Measurements from ENCODE around the gene ARHGAP15. TPM values are rescaled to one million over a fixed set of nuclear protein-coding genes. Genes with fewer than 3 reads are reported as not detected.

Gene ARHGAP15
- total and polyA plus RNA-seq, 5 donors from 2014 or later = 242 to 285 (median 260) TPM

- peaks cover 43 to 56% (median 50%) of the 10 kb centered on the region in 4 donors for H3K4me1 Mint-ChIP-seq
- Histone ChIP-seq H3K27me3 (ENCODE audit: control insufficient read depth, insufficient read depth, low read length) (no peaks in the 10 kb centered on the region), H3K9me3 (ENCODE audit: control insufficient read depth in 2 of 2, low read length in 2 of 2) (no peaks in the 10 kb centered on the region), H3K36me3 (ENCODE audit: control insufficient read depth, insufficient read depth, low read length) (peaks cover 37% of the 10 kb centered on the region), H3K4me1 (ENCODE audit: control insufficient read depth, insufficient read depth, low read length, poor library complexity, severe bottlenecking) (peaks cover 7% of the 10 kb centered on the region), H3K4me3 (ENCODE audit: low read depth, low read length) (no peak overlapping the region), H3K27ac (ENCODE audit: insufficient read depth, low read length, poor library complexity, severe bottlenecking) (no peak overlapping the region)
- no peak overlapping the region for H3K4me3 Mint-ChIP-seq
- H3K36me3 Mint-ChIP-seq = peaks cover 46% of the 10 kb centered on the region
- DNase-seq (no peak), ATAC-seq (ENCODE audit: low read depth in 2 of 2) (no peak)
- H3K27me3 Mint-ChIP-seq = no peaks in the 10 kb centered on the region
- H3K27ac Mint-ChIP-seq = peak overlapping the region in 2 of 3 donors; percentile 30 to 84
- H3K9me3 Mint-ChIP-seq = peaks cover 0 to 2% (median 0%) of the 10 kb centered on the region in 7 donors
Observed at GRCh38 chr2:143209570-143210445, 80.6 kb downstream of the ARHGAP15 start.

- Histone ChIP-seq H3K27me3 (ENCODE audit: control insufficient read depth, insufficient read depth, low read length) (no peaks in the 10 kb centered on the region), H3K36me3 (ENCODE audit: control insufficient read depth, insufficient read depth, low read length) (peaks cover 42% of the 10 kb centered on the region), H3K9me3 (ENCODE audit: control insufficient read depth in 2 of 2, low read length in 2 of 2) (no peaks in the 10 kb centered on the region), H3K4me1 (ENCODE audit: control insufficient read depth, insufficient read depth, low read length, poor library complexity, severe bottlenecking) (peaks cover under 1% of the 10 kb centered on the region), H3K4me3 (ENCODE audit: low read depth, low read length) (no peak overlapping the region), H3K27ac (ENCODE audit: insufficient read depth, low read length, poor library complexity, severe bottlenecking) (no peak overlapping the region)
- H3K27me3 Mint-ChIP-seq = no peaks in the 10 kb centered on the region
- H3K36me3 Mint-ChIP-seq = peaks cover 49% of the 10 kb centered on the region
- DNase-seq = no peak
- no peak for ATAC-seq (ENCODE audit: low read depth in 2 of 2)
- peak overlapping the region; percentile 30 to 84 (median 55) for H3K27ac Mint-ChIP-seq
- peaks cover 0 to 2% (median 0%) of the 10 kb centered on the region in 7 donors for H3K9me3 Mint-ChIP-seq
- H3K4me3 Mint-ChIP-seq = no peak overlapping the region
- peaks cover 45 to 54% (median 49%) of the 10 kb centered on the region in 4 donors for H3K4me1 Mint-ChIP-seq
Observed at GRCh38 chr2:143210446-143210819, 81.2 kb downstream of the ARHGAP15 start.

- peaks cover 40% of the 10 kb centered on the region for H3K36me3 ChIP-seq (ENCODE audit: control insufficient read depth, insufficient read depth, low read length)
- ATAC-seq (ENCODE audit: low read depth in 2 of 2) (peak; percentile 31 to 43), DNase-seq (no peak)
- H3K27me3 ChIP-seq (ENCODE audit: control insufficient read depth, insufficient read depth, low read length) = no peaks in the 10 kb centered on the region
- Mint-ChIP-seq H3K4me3 (peak overlapping the region in 1 of 4 donors; percentile 39), H3K27ac (peak overlapping the region; percentile 39 to 70 (median 66)), H3K36me3 (peaks cover 26% of the 10 kb centered on the region), H3K27me3 (no peaks in the 10 kb centered on the region), H3K9me3 (no peaks in the 10 kb centered on the region), H3K4me1 (peaks cover 32 to 60% (median 49%) of the 10 kb centered on the region in 4 donors)
- H3K4me1 ChIP-seq (ENCODE audit: control insufficient read depth, insufficient read depth, low read length, poor library complexity, severe bottlenecking) = peaks cover 8% of the 10 kb centered on the region
- H3K27ac ChIP-seq (ENCODE audit: insufficient read depth, low read length, poor library complexity, severe bottlenecking) = no peak overlapping the region
- no peaks in the 10 kb centered on the region for H3K9me3 ChIP-seq (ENCODE audit: control insufficient read depth in 2 of 2, low read length in 2 of 2)
- H3K4me3 ChIP-seq (ENCODE audit: low read depth, low read length) = no peak overlapping the region
Observed at GRCh38 chr2:143217512-143218115, 88.4 kb downstream of the ARHGAP15 start.

GRCh38 chr2:143218621-143219020 is 89.4 kb downstream of the ARHGAP15 start:
- H3K27me3 ChIP-seq (ENCODE audit: control insufficient read depth, insufficient read depth, low read length) = no peaks in the 10 kb centered on the region
- H3K36me3 ChIP-seq (ENCODE audit: control insufficient read depth, insufficient read depth, low read length) = peaks cover 40% of the 10 kb centered on the region
- Mint-ChIP-seq H3K27me3 (no peaks in the 10 kb centered on the region), H3K9me3 (no peaks in the 10 kb centered on the region), H3K27ac (peak overlapping the region in 1 of 3 donors; percentile 70), H3K4me3 (no peak overlapping the region), H3K4me1 (peaks cover 33 to 64% (median 55%) of the 10 kb centered on the region in 4 donors), H3K36me3 (peaks cover 26% of the 10 kb centered on the region)
- H3K27ac ChIP-seq (ENCODE audit: insufficient read depth, low read length, poor library complexity, severe bottlenecking) = no peak overlapping the region
- H3K4me3 ChIP-seq (ENCODE audit: low read depth, low read length) = no peak overlapping the region
- no peak for ATAC-seq (ENCODE audit: low read depth in 2 of 2)
- no peaks in the 10 kb centered on the region for H3K9me3 ChIP-seq (ENCODE audit: control insufficient read depth in 2 of 2, low read length in 2 of 2)
- DNase-seq = no peak
- peaks cover 11% of the 10 kb centered on the region for H3K4me1 ChIP-seq (ENCODE audit: control insufficient read depth, insufficient read depth, low read length, poor library complexity, severe bottlenecking)

GRCh38 chr2:143219266-143219665 is 90.0 kb downstream of the ARHGAP15 start:
- peak overlapping the region in 2 of 3 donors; percentile 3 to 11 for H3K27ac Mint-ChIP-seq
- ATAC-seq (ENCODE audit: low read depth in 2 of 2) = no peak
- no peak overlapping the region for H3K27ac ChIP-seq (ENCODE audit: insufficient read depth, low read length, poor library complexity, severe bottlenecking)
- no peaks in the 10 kb centered on the region for H3K27me3 Mint-ChIP-seq
- no peaks in the 10 kb centered on the region for H3K9me3 Mint-ChIP-seq
- no peak overlapping the region for H3K4me3 ChIP-seq (ENCODE audit: low read depth, low read length)
- H3K4me1 ChIP-seq (ENCODE audit: control insufficient read depth, insufficient read depth, low read length, poor library complexity, severe bottlenecking) = peaks cover 12% of the 10 kb centered on the region
- peaks cover 26% of the 10 kb centered on the region for H3K36me3 Mint-ChIP-seq
- H3K9me3 ChIP-seq (ENCODE audit: control insufficient read depth in 2 of 2, low read length in 2 of 2) = no peaks in the 10 kb centered on the region
- DNase-seq = no peak
- H3K4me3 Mint-ChIP-seq = no peak overlapping the region
- H3K4me1 Mint-ChIP-seq = peaks cover 33 to 66% (median 55%) of the 10 kb centered on the region in 4 donors
- no peaks in the 10 kb centered on the region for H3K27me3 ChIP-seq (ENCODE audit: control insufficient read depth, insufficient read depth, low read length)
- peaks cover 40% of the 10 kb centered on the region for H3K36me3 ChIP-seq (ENCODE audit: control insufficient read depth, insufficient read depth, low read length)

- Mint-ChIP-seq H3K4me3 (no peak overlapping the region), H3K27ac (no peak overlapping the region), H3K9me3 (no peaks in the 10 kb centered on the region), H3K4me1 (peaks cover 30 to 68% (median 49%) of the 10 kb centered on the region in 4 donors), H3K27me3 (no peaks in the 10 kb centered on the region), H3K36me3 (peaks cover 11% of the 10 kb centered on the region)
- no peak for DNase-seq
- Histone ChIP-seq H3K36me3 (ENCODE audit: control insufficient read depth, insufficient read depth, low read length) (peaks cover 14% of the 10 kb centered on the region), H3K4me1 (ENCODE audit: control insufficient read depth, insufficient read depth, low read length, poor library complexity, severe bottlenecking) (peaks cover 30% of the 10 kb centered on the region), H3K27me3 (ENCODE audit: control insufficient read depth, insufficient read depth, low read length) (no peaks in the 10 kb centered on the region), H3K9me3 (ENCODE audit: control insufficient read depth in 2 of 2, low read length in 2 of 2) (no peaks in the 10 kb centered on the region), H3K27ac (ENCODE audit: insufficient read depth, low read length, poor library complexity, severe bottlenecking) (no peak overlapping the region), H3K4me3 (ENCODE audit: low read depth, low read length) (no peak overlapping the region)
- no peak for ATAC-seq (ENCODE audit: low read depth in 2 of 2)
Observed at GRCh38 chr2:143223556-143223955, 94.3 kb downstream of the ARHGAP15 start.

GRCh38 chr2:143225931-143226330 is 96.7 kb downstream of the ARHGAP15 start:
- H3K27ac ChIP-seq (ENCODE audit: insufficient read depth, low read length, poor library complexity, severe bottlenecking) = peak overlapping the region; percentile 19
- no peaks in the 10 kb centered on the region for H3K27me3 Mint-ChIP-seq
- peaks cover 28% of the 10 kb centered on the region for H3K36me3 Mint-ChIP-seq
- ATAC-seq (ENCODE audit: low read depth in 2 of 2) (no peak), DNase-seq (no peak)
- peak overlapping the region; percentile 59 for H3K4me3 ChIP-seq (ENCODE audit: low read depth, low read length)
- peak overlapping the region in 3 of 4 donors; percentile 3 to 63 (median 18) for H3K4me3 Mint-ChIP-seq
- H3K4me1 Mint-ChIP-seq = peaks cover 30 to 71% (median 46%) of the 10 kb centered on the region in 4 donors
- no peaks in the 10 kb centered on the region for H3K27me3 ChIP-seq (ENCODE audit: control insufficient read depth, insufficient read depth, low read length)
- peak overlapping the region; percentile 44 to 91 (median 82) for H3K27ac Mint-ChIP-seq
- no peaks in the 10 kb centered on the region for H3K9me3 ChIP-seq (ENCODE audit: control insufficient read depth in 2 of 2, low read length in 2 of 2)
- H3K36me3 ChIP-seq (ENCODE audit: control insufficient read depth, insufficient read depth, low read length) = peaks cover 32% of the 10 kb centered on the region
- peaks cover 0 to 2% (median 0%) of the 10 kb centered on the region in 7 donors for H3K9me3 Mint-ChIP-seq
- peaks cover 30% of the 10 kb centered on the region for H3K4me1 ChIP-seq (ENCODE audit: control insufficient read depth, insufficient read depth, low read length, poor library complexity, severe bottlenecking)

Data from CD4-positive, CD25-positive, alpha-beta regulatory T cell (primary cell).